A673 (cell line): ENCODE data around the gene LHX6.

Experiments
- EZH2 ChIP-seq: fragments of 200-600 bp; sonication (generic); IDR thresholded peaks from 2 replicates; pipeline ENCODE4 v1.6.1; 2017; ENCODE audit warnings: borderline replicate concordance, low read depth, mild to moderate bottlenecking, mixed read lengths, antibody characterized with exemption, low read length; ENCODE audit not compliant: poor library complexity, severe bottlenecking
- TF ChIP-seq, protein P1 (sequence below): fragments of 300-800, 200-600 bp; sonication (generic); conservative IDR thresholded peaks from 2 replicates; pipeline ENCODE4 v1.5.1; 2017; ENCODE audit warnings: low read depth, mild to moderate bottlenecking, antibody characterized with exemption, low read length, moderate library complexity, mixed read lengths

GRCh38 chr9:122251351-122251750, 22.6 kb upstream of the LHX6 start:
- TF ChIP-seq, protein P1, sequence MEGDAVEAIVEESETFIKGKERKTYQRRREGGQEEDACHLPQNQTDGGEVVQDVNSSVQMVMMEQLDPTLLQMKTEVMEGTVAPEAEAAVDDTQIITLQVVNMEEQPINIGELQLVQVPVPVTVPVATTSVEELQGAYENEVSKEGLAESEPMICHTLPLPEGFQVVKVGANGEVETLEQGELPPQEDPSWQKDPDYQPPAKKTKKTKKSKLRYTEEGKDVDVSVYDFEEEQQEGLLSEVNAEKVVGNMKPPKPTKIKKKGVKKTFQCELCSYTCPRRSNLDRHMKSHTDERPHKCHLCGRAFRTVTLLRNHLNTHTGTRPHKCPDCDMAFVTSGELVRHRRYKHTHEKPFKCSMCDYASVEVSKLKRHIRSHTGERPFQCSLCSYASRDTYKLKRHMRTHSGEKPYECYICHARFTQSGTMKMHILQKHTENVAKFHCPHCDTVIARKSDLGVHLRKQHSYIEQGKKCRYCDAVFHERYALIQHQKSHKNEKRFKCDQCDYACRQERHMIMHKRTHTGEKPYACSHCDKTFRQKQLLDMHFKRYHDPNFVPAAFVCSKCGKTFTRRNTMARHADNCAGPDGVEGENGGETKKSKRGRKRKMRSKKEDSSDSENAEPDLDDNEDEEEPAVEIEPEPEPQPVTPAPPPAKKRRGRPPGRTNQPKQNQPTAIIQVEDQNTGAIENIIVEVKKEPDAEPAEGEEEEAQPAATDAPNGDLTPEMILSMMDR, result no peak
- no peak for TF ChIP-seq EZH2
